GM23338 (cell line): ENCODE data around the gene SLC4A2. TPM values are rescaled to one million over a fixed set of nuclear protein-coding genes. Genes with fewer than 3 reads are reported as not detected.
A peak's percentile ranks its signal among the peaks of the same experiment; 100 is the strongest.

ENCODE experiments used
- ATAC-seq: fragments of 200-7000 bp; cut with Tn5 transposase; 3 replicates; pipeline ENCODE4 v1.9.1; 2020
- DNase-seq: peaks from one replicate; pipeline ENCODE4 v3.0.0-alpha.2; 2015; ENCODE audit warnings: low spot score
- H2AFZ ChIP-seq: fragments of 200-600 bp; sonication (generic); 2 replicates; pipeline ENCODE4 v1.8.0; 2016; ENCODE audit warnings: antibody characterized with exemption, mild to moderate bottlenecking, moderate library complexity
- H3F3A ChIP-seq: fragments of 200-600 bp; sonication (generic); replicated peaks from 2 replicates; pipeline ENCODE4 v1.8.0; 2017; ENCODE audit warnings: antibody characterized with exemption, mixed run types, low read depth
- H3K27ac ChIP-seq: fragments of 200-600 bp; sonication (generic); 2 replicates; pipeline ENCODE4 v1.6.1; 2016; ENCODE audit warnings: low read depth
- H3K27me3 ChIP-seq: fragments of 200-600 bp; sonication (generic); 2 replicates; pipeline ENCODE4 v1.8.0; 2016; ENCODE audit warnings: mild to moderate bottlenecking, mixed run types, moderate library complexity; ENCODE audit not compliant: insufficient read depth
- H3K36me3 ChIP-seq: fragments of 200-600 bp; sonication (generic); 2 replicates; pipeline ENCODE4 v1.8.0; 2016; ENCODE audit warnings: mild to moderate bottlenecking; ENCODE audit not compliant: insufficient read depth
- H3K4me1 ChIP-seq: fragments of 200-600 bp; sonication (generic); 2 replicates; pipeline ENCODE4 v1.8.0; 2016; ENCODE audit warnings: mild to moderate bottlenecking, moderate library complexity; ENCODE audit not compliant: insufficient read depth
- H3K4me2 ChIP-seq: fragments of 200-600 bp; sonication (generic); 2 replicates; pipeline ENCODE4 v1.7.1; 2017; ENCODE audit warnings: mixed run types
- H3K4me3 ChIP-seq: fragments of 200-600 bp; sonication (generic); 2 replicates; pipeline ENCODE4 v1.6.1; 2016; ENCODE audit warnings: mixed run types
- H3K79me2 ChIP-seq: fragments of 200-600 bp; sonication (generic); replicated peaks from 2 replicates; pipeline ENCODE4 v1.8.0; 2017; ENCODE audit warnings: mild to moderate bottlenecking; ENCODE audit not compliant: insufficient read depth
- H3K9me2 ChIP-seq: fragments of 200-600 bp; sonication (generic); 2 replicates; pipeline ENCODE4 v1.8.0; 2017; ENCODE audit not compliant: insufficient read depth
- H4K20me1 ChIP-seq: fragments of 200-600 bp; sonication (generic); replicated peaks from 2 replicates; pipeline ENCODE4 v1.8.0; 2017; ENCODE audit warnings: mild to moderate bottlenecking; ENCODE audit not compliant: insufficient read depth
- H3K27ac Mint-ChIP-seq: 2 replicates; pipeline ENCODE4 v1.8.0; 2020; ENCODE audit warnings: inconsistent platforms, mild to moderate bottlenecking, moderate library complexity, mixed read lengths
- H3K27me3 Mint-ChIP-seq: 3 replicates; pipeline ENCODE4 v1.8.0; 2022; ENCODE audit warnings: low read depth, mild to moderate bottlenecking, moderate library complexity, mixed read lengths, inconsistent platforms; ENCODE audit not compliant: insufficient read depth, poor library complexity
- H3K36me3 Mint-ChIP-seq: 3 replicates; pipeline ENCODE4 v1.8.0; 2021; ENCODE audit warnings: low read depth, mild to moderate bottlenecking, inconsistent platforms, moderate library complexity, mixed read lengths
- H3K4me1 Mint-ChIP-seq: 3 replicates; pipeline ENCODE4 v1.8.0; 2020; ENCODE audit warnings: mild to moderate bottlenecking, inconsistent platforms, mixed read lengths
- H3K4me3 Mint-ChIP-seq: 3 replicates; pipeline ENCODE4 v1.8.0; 2021; ENCODE audit warnings: moderate library complexity, mild to moderate bottlenecking, inconsistent platforms, mixed read lengths
- H3K9me3 Mint-ChIP-seq: 3 replicates; pipeline ENCODE4 v1.8.0; 2020; ENCODE audit warnings: moderate library complexity, mild to moderate bottlenecking, inconsistent platforms, mixed read lengths
- CREB1 ChIP-seq: fragments of 250-450 bp; sonication (Bioruptor Pico); IDR thresholded peaks from 2 replicates; pipeline ENCODE4 v1.5.0; 2020; ENCODE audit warnings: low read depth, mild to moderate bottlenecking, moderate library complexity
- CTCF ChIP-seq, 2 experiments: fragments of 200-600 bp in 1 of 2; sonication (generic) in 1 of 2; conservative IDR thresholded peaks; 2 replicates each; pipeline versions ENCODE4 v1.5.1 to v1.6.1; 2016 to 2017; ENCODE audit warnings: antibody characterized with exemption in 2 of 2, low read depth in 2 of 2, mild to moderate bottlenecking in 2 of 2, moderate library complexity in 1 of 2
- EZH2 ChIP-seq: fragments of 200-600 bp; sonication (generic); IDR thresholded peaks from one replicate; pipeline ENCODE4 v1.8.0; 2017; ENCODE audit warnings: antibody characterized with exemption, mild to moderate bottlenecking, low read depth; ENCODE audit not compliant: unreplicated experiment
- EZH2phosphoT487 ChIP-seq: fragments of 200-600 bp; sonication (generic); IDR thresholded peaks from one replicate; pipeline ENCODE4 v1.8.1; 2018; ENCODE audit warnings: antibody characterized with exemption; ENCODE audit not compliant: unreplicated experiment
- NANOG ChIP-seq: IDR thresholded peaks from 2 replicates; pipeline ENCODE4 v1.6.1; 2016; ENCODE audit warnings: antibody characterized with exemption, borderline replicate concordance
- polyA plus RNA-seq: library from polyadenylated mRNA; unstranded; fragments of >200 nt; fragmentation: Nextera tagmentation; extraction: Ambion mirVana; gene quantifications from 2 replicates; pipeline ENCODE4 v1.2.1, GENCODE V29; 2016
- total RNA-seq: library from RNA; depleted of rRNA; stranded (reverse); fragments of >200 nt; shearing (Covaris generic); gene quantifications from 2 replicates; pipeline ENCODE4 v1.2.3, GENCODE V29; 2014

SLC4A2 gene
- total and polyA plus RNA-seq, 2 experiments from 2014 or later, result 64.8 to 106 TPM

GRCh38 chr7:151086802-151087244, 27.4 kb downstream of the SLC4A2 start:
- H3K79me2 ChIP-seq, result peaks cover 46% of the 10 kb centered on the region
- 0 out of 2 replicates have a peak, but pooled peaks have one; percentile 15 for TF ChIP-seq CREB1 (CRISPR knock-in tag)
- TF ChIP-seq NANOG, result no peak
- TF ChIP-seq EZH2, result peak; percentile 76
- H3K27me3 ChIP-seq, result peaks cover 53% of the 10 kb centered on the region
- H3K4me1 ChIP-seq, result peaks cover 34% of the 10 kb centered on the region
- peak overlapping the region; percentile 88 for H3K4me3 ChIP-seq
- peak; percentile 60 for DNase-seq
- no peaks in the 10 kb centered on the region for H3K36me3 ChIP-seq
- no peak overlapping the region for H3K27ac Mint-ChIP-seq
- H3F3A ChIP-seq, result peaks cover 20% of the 10 kb centered on the region
- H3K9me3 Mint-ChIP-seq, result no peaks in the 10 kb centered on the region
- H3K9me2 ChIP-seq, result no peaks in the 10 kb centered on the region
- no peak overlapping the region for H3K27ac ChIP-seq
- H3K4me1 Mint-ChIP-seq, result peaks cover 46% of the 10 kb centered on the region
- no peak overlapping the region for H2AFZ ChIP-seq
- no peak for ATAC-seq
- peaks cover 15% of the 10 kb centered on the region for H3K36me3 Mint-ChIP-seq
- H3K4me2 ChIP-seq, result peak overlapping the region; percentile 98
- peaks cover 52% of the 10 kb centered on the region for H3K27me3 Mint-ChIP-seq
- H3K4me3 Mint-ChIP-seq, result peak overlapping the region; percentile 86
- peaks cover 41% of the 10 kb centered on the region for H4K20me1 ChIP-seq

GRCh38 chr7:151087245-151088018, 28.0 kb downstream of the SLC4A2 start:
- Mint-ChIP-seq H3K4me3 (peak overlapping the region; percentile 86), H3K36me3 (peaks cover 15% of the 10 kb centered on the region), H3K27me3 (peaks cover 52% of the 10 kb centered on the region), H3K27ac (no peak overlapping the region), H3K9me3 (no peaks in the 10 kb centered on the region), H3K4me1 (peaks cover 44% of the 10 kb centered on the region)
- peaks cover 34% of the 10 kb centered on the region for H3K4me1 ChIP-seq
- H3K4me2 ChIP-seq, result peak overlapping the region; percentile 98
- peaks cover 20% of the 10 kb centered on the region for H3F3A ChIP-seq
- H3K79me2 ChIP-seq, result peaks cover 52% of the 10 kb centered on the region
- H3K9me2 ChIP-seq, result no peaks in the 10 kb centered on the region
- peak overlapping the region; percentile 88 for H3K4me3 ChIP-seq
- DNase-seq, result no peak
- peak; percentile 23 for TF ChIP-seq EZH2
- no peak for TF ChIP-seq EZH2phosphoT487
- TF ChIP-seq CTCF (conservative IDR thresholded peaks at IDR 0.05; ENCODE audit: low read depth in 2 of 2), result peak in 1 of 2 experiments; percentile 45; a peak in 1 of 4 replicates
- no peaks in the 10 kb centered on the region for H3K36me3 ChIP-seq
- no peak overlapping the region for H3K27ac ChIP-seq
- peaks cover 47% of the 10 kb centered on the region for H4K20me1 ChIP-seq
- H3K27me3 ChIP-seq, result peaks cover 53% of the 10 kb centered on the region
- peak; percentile 12 for ATAC-seq
- no peak overlapping the region for H2AFZ ChIP-seq
